ENCODE results near the gene UBE2F. TPM values are rescaled to one million over a fixed set of nuclear protein-coding genes. Genes with fewer than 3 reads are reported as not detected.
A peak's percentile ranks its signal among the peaks of the same experiment; 100 is the strongest.

Gene UBE2F
- polyA plus RNA-seq, 1 of the 3 experiments (the other 2 are of a cell fraction), result 56.9 TPM

DNA sequence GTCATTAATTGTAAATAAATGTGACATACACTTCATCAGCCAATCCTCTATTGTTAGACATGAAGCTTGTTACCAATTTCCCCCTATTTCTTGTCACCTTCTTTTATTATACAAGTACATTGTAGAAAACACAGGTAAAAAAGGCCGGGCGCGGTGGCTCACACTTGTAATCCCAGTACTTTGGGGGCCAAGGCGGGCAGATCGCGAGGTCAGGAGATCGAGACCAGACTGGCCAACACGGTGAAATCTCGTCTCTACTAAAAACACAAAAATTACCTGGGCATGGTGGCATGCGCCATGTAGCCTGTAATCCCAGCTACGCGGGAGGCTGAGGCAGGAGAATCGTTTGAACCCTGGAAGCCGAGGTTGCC lies 42.7 kb upstream of the UBE2F start:
- Histone ChIP-seq H3K79me2 (ENCODE audit: insufficient read depth) (no peaks in the 10 kb centered on the region), H3K4me2 (no peak overlapping the region), H3K27me3 (ENCODE audit: insufficient read depth) (no peaks in the 10 kb centered on the region), H3K27ac (ENCODE audit: low read depth in 2 of 2, low read length in 1 of 2) (peak overlapping the region in 1 of 2 experiments; percentile 94; a peak in 2 of 4 replicates), H3K36me3 (replicated peaks in 1 of 2; ENCODE audit: control insufficient read depth in 1 of 2, insufficient read depth in 2 of 2, low read length in 1 of 2) (no peaks in the 10 kb centered on the region), H4K20me1 (ENCODE audit: insufficient read depth) (no peaks in the 10 kb centered on the region), H3K4me3 (ENCODE audit: low read depth in 2 of 2, low read length in 1 of 2) (no peak overlapping the region), H3K9me3 (no peaks in the 10 kb centered on the region), H2AFZ (ENCODE audit: low read depth) (peak overlapping the region; percentile 84), H3F3A (replicated peaks; ENCODE audit: insufficient read depth) (no peaks in the 10 kb centered on the region), H3K9me2 (no peaks in the 10 kb centered on the region), H3K4me1 (ENCODE audit: control insufficient read depth in 1 of 2, insufficient read depth in 2 of 2, low read depth in 1 of 2, low read length in 1 of 2) (peaks cover 0 to 17% of the 10 kb centered on the region in 2 experiments; a peak in 2 of 4 replicates), H3K9ac (no peak overlapping the region)
- no peak for TF ChIP-seq FOXJ3 (CRISPR knock-in tag; IDR thresholded peaks at IDR 0.05)
- TF ChIP-seq, protein P1, sequence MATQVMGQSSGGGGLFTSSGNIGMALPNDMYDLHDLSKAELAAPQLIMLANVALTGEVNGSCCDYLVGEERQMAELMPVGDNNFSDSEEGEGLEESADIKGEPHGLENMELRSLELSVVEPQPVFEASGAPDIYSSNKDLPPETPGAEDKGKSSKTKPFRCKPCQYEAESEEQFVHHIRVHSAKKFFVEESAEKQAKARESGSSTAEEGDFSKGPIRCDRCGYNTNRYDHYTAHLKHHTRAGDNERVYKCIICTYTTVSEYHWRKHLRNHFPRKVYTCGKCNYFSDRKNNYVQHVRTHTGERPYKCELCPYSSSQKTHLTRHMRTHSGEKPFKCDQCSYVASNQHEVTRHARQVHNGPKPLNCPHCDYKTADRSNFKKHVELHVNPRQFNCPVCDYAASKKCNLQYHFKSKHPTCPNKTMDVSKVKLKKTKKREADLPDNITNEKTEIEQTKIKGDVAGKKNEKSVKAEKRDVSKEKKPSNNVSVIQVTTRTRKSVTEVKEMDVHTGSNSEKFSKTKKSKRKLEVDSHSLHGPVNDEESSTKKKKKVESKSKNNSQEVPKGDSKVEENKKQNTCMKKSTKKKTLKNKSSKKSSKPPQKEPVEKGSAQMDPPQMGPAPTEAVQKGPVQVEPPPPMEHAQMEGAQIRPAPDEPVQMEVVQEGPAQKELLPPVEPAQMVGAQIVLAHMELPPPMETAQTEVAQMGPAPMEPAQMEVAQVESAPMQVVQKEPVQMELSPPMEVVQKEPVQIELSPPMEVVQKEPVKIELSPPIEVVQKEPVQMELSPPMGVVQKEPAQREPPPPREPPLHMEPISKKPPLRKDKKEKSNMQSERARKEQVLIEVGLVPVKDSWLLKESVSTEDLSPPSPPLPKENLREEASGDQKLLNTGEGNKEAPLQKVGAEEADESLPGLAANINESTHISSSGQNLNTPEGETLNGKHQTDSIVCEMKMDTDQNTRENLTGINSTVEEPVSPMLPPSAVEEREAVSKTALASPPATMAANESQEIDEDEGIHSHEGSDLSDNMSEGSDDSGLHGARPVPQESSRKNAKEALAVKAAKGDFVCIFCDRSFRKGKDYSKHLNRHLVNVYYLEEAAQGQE (IDR thresholded peaks at IDR 0.05; ENCODE audit: low read depth, low read length), result no peak
- TF ChIP-seq EP300 (IDR thresholded peaks at IDR 0.05; ENCODE audit: borderline replicate concordance in 1 of 2, low read depth in 1 of 2, low read length in 1 of 2), result no peak
- TF ChIP-seq GATA2 (CRISPR knock-in tag; IDR thresholded peaks at IDR 0.05), result no peak
- no peak for TF ChIP-seq TAF1 (IDR thresholded peaks at IDR 0.05; ENCODE audit: borderline replicate concordance, low read depth, low read length)
- TF ChIP-seq CHD2 (IDR thresholded peaks at IDR 0.05; ENCODE audit: low read length, partially characterized antibody), result no peak
- no peak for TF ChIP-seq NRF1 (IDR thresholded peaks at IDR 0.05; ENCODE audit: low read depth, low read length)
- no peak for TF ChIP-seq SMC3 (IDR thresholded peaks at IDR 0.05; ENCODE audit: low read depth, low read length)
- TF ChIP-seq MEF2A (IDR thresholded peaks at IDR 0.05; ENCODE audit: borderline replicate concordance, low read depth), result no peak
- no peak for TF ChIP-seq FOXM1 (IDR thresholded peaks at IDR 0.05; ENCODE audit: low read depth)
- TF ChIP-seq, protein P2, sequence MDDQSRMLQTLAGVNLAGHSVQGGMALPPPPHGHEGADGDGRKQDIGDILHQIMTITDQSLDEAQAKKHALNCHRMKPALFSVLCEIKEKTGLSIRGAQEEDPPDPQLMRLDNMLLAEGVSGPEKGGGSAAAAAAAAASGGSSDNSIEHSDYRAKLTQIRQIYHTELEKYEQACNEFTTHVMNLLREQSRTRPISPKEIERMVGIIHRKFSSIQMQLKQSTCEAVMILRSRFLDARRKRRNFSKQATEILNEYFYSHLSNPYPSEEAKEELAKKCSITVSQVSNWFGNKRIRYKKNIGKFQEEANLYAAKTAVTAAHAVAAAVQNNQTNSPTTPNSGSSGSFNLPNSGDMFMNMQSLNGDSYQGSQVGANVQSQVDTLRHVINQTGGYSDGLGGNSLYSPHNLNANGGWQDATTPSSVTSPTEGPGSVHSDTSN (IDR thresholded peaks at IDR 0.05), result no peak
- TF ChIP-seq RFX5 (IDR thresholded peaks at IDR 0.05; ENCODE audit: low read length), result no peak
- POLR2A ChIA-PET, result interaction anchor here (1.1 to 1.6 kb wide), 5 partner anchors 12 to 66 kb away, joined by 3 to 9 read pairs (median 5); no protein-coding TSS in a partner anchor
- CTCF ChIA-PET, result interaction anchor here (0.6 to 6.7 kb wide), 21 partner anchors 11 to 339 kb away, joined by 3 to 71 read pairs (median 4); partner anchors contain the start of gene RAMP1
- 76% methylated on average over 14 of the region's 14 CpGs for WGBS (ENCODE audit: low lambda C conversion rate)
- DNase-seq, result no peak

DNA sequence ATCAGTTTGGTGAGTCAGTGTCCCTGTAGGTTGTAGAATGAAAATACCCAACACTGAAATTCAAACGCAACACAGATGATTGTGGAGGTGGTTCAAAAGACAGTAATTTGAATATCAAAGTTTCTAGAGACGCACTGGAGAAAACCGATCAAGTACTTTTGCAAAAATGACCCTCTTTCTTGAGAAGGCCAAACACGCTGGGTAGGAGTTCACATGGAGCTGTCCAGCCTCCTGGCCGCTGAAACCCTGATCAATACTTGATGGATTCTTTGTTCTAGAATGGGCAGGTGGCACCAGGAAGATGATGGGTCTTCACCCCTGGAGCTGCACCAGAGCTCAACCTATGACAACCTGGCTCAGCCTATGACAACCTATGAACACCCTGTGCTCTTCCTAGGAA lies 39.7 kb upstream of the UBE2F start:
- Histone ChIP-seq H3K4me2 (no peak overlapping the region), H3F3A (replicated peaks; ENCODE audit: insufficient read depth) (no peaks in the 10 kb centered on the region), H3K9me3 (no peaks in the 10 kb centered on the region), H2AFZ (ENCODE audit: low read depth) (no peak overlapping the region), H3K4me1 (ENCODE audit: control insufficient read depth in 1 of 2, insufficient read depth in 2 of 2, low read depth in 1 of 2, low read length in 1 of 2) (peaks cover 0 to 27% of the 10 kb centered on the region in 2 experiments; a peak in 2 of 4 replicates), H3K4me3 (ENCODE audit: low read depth in 2 of 2, low read length in 1 of 2) (no peak overlapping the region), H3K9ac (no peak overlapping the region), H3K27ac (ENCODE audit: low read depth in 2 of 2, low read length in 1 of 2) (no peak overlapping the region), H3K27me3 (ENCODE audit: insufficient read depth) (no peaks in the 10 kb centered on the region), H3K36me3 (replicated peaks in 1 of 2; ENCODE audit: control insufficient read depth in 1 of 2, insufficient read depth in 2 of 2, low read length in 1 of 2) (no peaks in the 10 kb centered on the region), H3K79me2 (ENCODE audit: insufficient read depth) (no peaks in the 10 kb centered on the region), H4K20me1 (ENCODE audit: insufficient read depth) (no peaks in the 10 kb centered on the region), H3K9me2 (no peaks in the 10 kb centered on the region)
- CTCF ChIA-PET, result interaction anchor here (6.7 kb wide), 1 partner anchor 67 kb away, joined by 71 read pairs; the partner anchor contains the start of gene RAMP1
- DNase-seq, result no peak
- POLR2A ChIA-PET, result no interaction called here
- WGBS (ENCODE audit: low lambda C conversion rate), result 81% methylated on average over 5 of the region's 5 CpGs
- TF ChIP-seq RFX5 (IDR thresholded peaks at IDR 0.05; ENCODE audit: low read length), result no peak
- TF ChIP-seq, protein P1 (IDR thresholded peaks at IDR 0.05; ENCODE audit: low read depth, low read length), result peak; percentile 94
